T-cell (primary cell): ENCODE data around the gene PSMD14. TPM values are rescaled to one million over a fixed set of nuclear protein-coding genes. Genes with fewer than 3 reads are reported as not detected.
A peak's percentile ranks its signal among the peaks of the same experiment; 100 is the strongest.

ENCODE experiments used
- ATAC-seq, 4 experiments: fragments of 200-7000 bp in 3 of 4; fragments of 150-1000 bp in 1 of 4; cut with Tn5 transposase; replicated peaks in 1 of 4; 1 replicate in 3 of 4; 2 replicates in 1 of 4; pipeline ENCODE4 v1.10.0; 2021; ENCODE audit warnings: moderate library complexity in 3 of 4, mild to moderate bottlenecking in 2 of 4, moderate number of reproducible peaks in 1 of 4
- CTCF ChIA-PET, 2 donors: fragments of 300-600 bp; sonication (Branson Sonifier 250); formaldehyde crosslinking; loops; one replicate each; lab custom pipeline; 2022; ENCODE audit warnings: antibody characterized with exemption in 2 of 2; lab: Charles Lee
- POLR2A ChIA-PET, 2 donors: fragments of 300-600 bp; sonication (Branson Sonifier 250); formaldehyde crosslinking; loops; one replicate each; lab custom pipeline; 2022; ENCODE audit warnings: antibody characterized with exemption in 2 of 2; lab: Charles Lee
- DNase-seq, 35 experiments: peaks; one replicate each; pipeline versions ENCODE4 v3.0.0 to v3.0.0-alpha.2; 2013 to 2023
- H3K27ac ChIP-seq: one replicate; pipeline ENCODE4 v1.5.1; 2013; ENCODE audit warnings: low read length
- H3K27me3 ChIP-seq, 2 experiments: replicated peaks in 1 of 2; 1 replicate in 1 of 2; 2 replicates in 1 of 2; pipeline versions ENCODE4 v1.6.1 to v1.7.0; 2013; ENCODE audit warnings: low read length in 1 of 2, mixed read lengths in 1 of 2; ENCODE audit not compliant: control insufficient read depth in 2 of 2, insufficient read depth in 2 of 2; ENCODE audit errors: extremely low read depth in 1 of 2
- H3K36me3 ChIP-seq, 2 donors: 1 replicate in 1 of 2; 2 replicates in 1 of 2; pipeline versions ENCODE4 v1.6.1 to v1.7.0; 2013; ENCODE audit warnings: low read length in 1 of 2; ENCODE audit not compliant: control insufficient read depth in 2 of 2, insufficient read depth in 1 of 2; ENCODE audit errors: extremely low read depth in 1 of 2
- H3K4me1 ChIP-seq, 2 experiments: 1 replicate in 1 of 2; 2 replicates in 1 of 2; pipeline versions ENCODE4 v1.6.1 to v1.7.0; 2013; ENCODE audit warnings: low read length in 2 of 2, mixed read lengths in 1 of 2; ENCODE audit not compliant: insufficient read depth in 2 of 2, control insufficient read depth in 1 of 2; ENCODE audit errors: extremely low read depth in 1 of 2
- H3K4me3 ChIP-seq, 2 donors: 1 replicate in 1 of 2; 2 replicates in 1 of 2; pipeline versions ENCODE4 v1.5.1 to v1.7.0; 2013; ENCODE audit warnings: mild to moderate bottlenecking in 2 of 2, low read length in 1 of 2, moderate library complexity in 1 of 2; ENCODE audit not compliant: control insufficient read depth in 1 of 2; ENCODE audit errors: extremely low read depth in 1 of 2
- H3K9me3 ChIP-seq: 2 replicates; pipeline ENCODE4 v1.7.0; 2013
- H3K27ac Mint-ChIP-seq, 2 donors: one replicate each; pipeline ENCODE4 v1.8.0; 2020 to 2021; ENCODE audit warnings: mild to moderate bottlenecking in 2 of 2, mixed read lengths in 2 of 2
- H3K27me3 Mint-ChIP-seq, 2 donors: one replicate each; pipeline ENCODE4 v1.8.0; 2021 to 2022; ENCODE audit warnings: mixed read lengths in 2 of 2
- H3K36me3 Mint-ChIP-seq: one replicate; pipeline ENCODE4 v1.8.0; 2021; ENCODE audit warnings: mixed read lengths
- H3K4me1 Mint-ChIP-seq, 3 donors: one replicate each; pipeline ENCODE4 v1.8.0; 2020 to 2022; ENCODE audit warnings: mixed read lengths in 3 of 3, mild to moderate bottlenecking in 1 of 3
- H3K4me3 Mint-ChIP-seq, 3 donors: one replicate each; pipeline ENCODE4 v1.8.0; 2020 to 2022; ENCODE audit warnings: mild to moderate bottlenecking in 3 of 3, mixed read lengths in 3 of 3, moderate library complexity in 3 of 3
- H3K9me3 Mint-ChIP-seq, 3 donors: one replicate each; pipeline ENCODE4 v1.8.0; 2020 to 2022; ENCODE audit warnings: mixed read lengths in 3 of 3
- WGBS: methylation state at CpG from one replicate; pipeline ENCODE4 v1.1.5; 2013; ENCODE audit warnings: missing lambda C conversion rate; ENCODE audit not compliant: insufficient coverage; 5-methylcytosine and 5-hydroxymethylcytosine counted together
- total RNA-seq, 35 experiments: library from RNA in 6 of 35; stranded (reverse) in 6 of 35; fragments of 120-200 nt in 1 of 35; gene quantifications; one replicate each; pipeline versions ENCODE4 v1.2.1 to v1.2.4 and lab custom pipeline; 2013 to 2026

PSMD14 gene
- total RNA-seq, 5 donors from 2014 or later (not counting 1 experiment from before 2014, with no cell fraction given) = 18.7 to 24.9 (median 21.2) TPM

GRCh38 chr2:161374446-161374845 is 66.2 kb downstream of the PSMD14 start:
- ATAC-seq (no peak), DNase-seq (no peak)
- Mint-ChIP-seq H3K36me3 (peaks cover 31% of the 10 kb centered on the region), H3K4me3 (no peak overlapping the region), H3K27ac (no peak overlapping the region), H3K4me1 (no peaks in the 10 kb centered on the region), H3K9me3 (no peaks in the 10 kb centered on the region), H3K27me3 (no peaks in the 10 kb centered on the region)
- H3K27ac ChIP-seq = no peak overlapping the region
- peaks cover 0 to 8% of the 10 kb centered on the region in 2 donors for H3K36me3 ChIP-seq
- ChIA-PET CTCF (no interaction called here), POLR2A (no interaction called here)
- H3K9me3 ChIP-seq = no peaks in the 10 kb centered on the region
- H3K4me1 ChIP-seq = no peaks in the 10 kb centered on the region
- H3K4me3 ChIP-seq = no peak overlapping the region
- no CpG with 5 or more reads among the region's 1 CpG for WGBS
- no peaks in the 10 kb centered on the region for H3K27me3 ChIP-seq

GRCh38 chr2:161379740-161380139 is 71.5 kb downstream of the PSMD14 start:
- no peak overlapping the region for H3K27ac Mint-ChIP-seq
- Histone ChIP-seq H3K4me3 (no peak overlapping the region), H3K4me1 (peaks cover 0 to 2% of the 10 kb centered on the region in 2 experiments), H3K27ac (no peak overlapping the region), H3K36me3 (peaks cover 0 to 8% of the 10 kb centered on the region in 2 donors), H3K9me3 (no peaks in the 10 kb centered on the region), H3K27me3 (no peaks in the 10 kb centered on the region)
- peaks cover 22% of the 10 kb centered on the region for H3K36me3 Mint-ChIP-seq
- DNase-seq = no peak
- H3K27me3 Mint-ChIP-seq = no peaks in the 10 kb centered on the region
- ChIA-PET POLR2A (no interaction called here), CTCF (no interaction called here)
- H3K9me3 Mint-ChIP-seq = no peaks in the 10 kb centered on the region
- no CpG with 5 or more reads among the region's 2 CpGs for WGBS
- H3K4me1 Mint-ChIP-seq = peaks cover 7 to 11% (median 8%) of the 10 kb centered on the region in 3 donors
- no peak overlapping the region for H3K4me3 Mint-ChIP-seq
- ATAC-seq = no peak

DNA sequence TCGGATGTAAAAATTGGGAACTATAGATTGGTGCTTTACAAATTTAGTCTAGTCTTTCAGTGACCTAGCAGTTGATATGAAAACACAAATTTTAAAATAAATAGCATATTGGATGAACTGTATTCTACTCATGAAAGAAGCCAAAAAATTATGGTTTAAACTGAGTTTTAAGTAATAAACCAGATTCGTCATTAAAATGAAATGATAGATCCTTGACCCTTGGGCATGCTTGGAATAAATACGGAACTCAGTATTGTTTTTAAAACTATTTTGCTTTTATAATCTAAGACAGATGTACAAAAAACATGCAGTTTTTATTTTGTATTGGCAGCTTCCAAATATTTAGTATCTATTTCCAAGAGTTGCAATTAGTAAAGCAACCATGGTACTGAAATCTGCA is 73.3 kb downstream of the PSMD14 start:
- Histone ChIP-seq H3K36me3 (peaks cover 0 to 8% of the 10 kb centered on the region in 2 donors), H3K27me3 (no peaks in the 10 kb centered on the region), H3K27ac (no peak overlapping the region), H3K9me3 (no peaks in the 10 kb centered on the region), H3K4me1 (peaks cover 0 to 8% of the 10 kb centered on the region in 2 experiments), H3K4me3 (no peak overlapping the region)
- no CpG with 5 or more reads among the region's 3 CpGs for WGBS
- H3K36me3 Mint-ChIP-seq = peaks cover 23% of the 10 kb centered on the region
- H3K27me3 Mint-ChIP-seq = no peaks in the 10 kb centered on the region
- CTCF ChIA-PET = interaction anchor here in 1 of 2 donors (0.5 kb wide), 1 partner anchor 747 kb away, joined by 3 read pairs; no protein-coding TSS in a partner anchor
- H3K4me3 Mint-ChIP-seq = no peak overlapping the region
- no peaks in the 10 kb centered on the region for H3K9me3 Mint-ChIP-seq
- ATAC-seq = no peak
- POLR2A ChIA-PET = no interaction called here
- no peak overlapping the region for H3K27ac Mint-ChIP-seq
- DNase-seq = no peak
- H3K4me1 Mint-ChIP-seq = peaks cover 12 to 15% (median 13%) of the 10 kb centered on the region in 3 donors

- DNase-seq (no peak), ATAC-seq (no peak)
- H3K27ac Mint-ChIP-seq = no peak overlapping the region
- no peaks in the 10 kb centered on the region for H3K27me3 Mint-ChIP-seq
- Histone ChIP-seq H3K27ac (no peak overlapping the region), H3K36me3 (peaks cover 0 to 7% of the 10 kb centered on the region in 2 donors), H3K9me3 (no peaks in the 10 kb centered on the region), H3K27me3 (no peaks in the 10 kb centered on the region), H3K4me3 (no peak overlapping the region), H3K4me1 (peaks cover 0 to 8% of the 10 kb centered on the region in 2 experiments)
- H3K36me3 Mint-ChIP-seq = peaks cover 26% of the 10 kb centered on the region
- no peak overlapping the region for H3K4me3 Mint-ChIP-seq
- ChIA-PET CTCF (no interaction called here), POLR2A (no interaction called here)
- WGBS = no CpG with 5 or more reads among the region's 4 CpGs
- H3K9me3 Mint-ChIP-seq = no peaks in the 10 kb centered on the region
- H3K4me1 Mint-ChIP-seq = peaks cover 12 to 15% (median 13%) of the 10 kb centered on the region in 3 donors
Observed at GRCh38 chr2:161382747-161383146, 74.5 kb downstream of the PSMD14 start.

- H3K4me1 Mint-ChIP-seq = peaks cover 12 to 15% (median 13%) of the 10 kb centered on the region in 3 donors
- no peak overlapping the region for H3K27ac Mint-ChIP-seq
- POLR2A ChIA-PET = no interaction called here
- no peak overlapping the region for H3K4me3 Mint-ChIP-seq
- ATAC-seq (peak; percentile 42 to 96 (median 64)), DNase-seq (peak in 11 of 35 experiments; percentile 1 to 48 (median 13))
- Histone ChIP-seq H3K27me3 (no peaks in the 10 kb centered on the region), H3K36me3 (peaks cover 0 to 2% of the 10 kb centered on the region in 2 donors), H3K4me1 (peaks cover 0 to 8% of the 10 kb centered on the region in 2 experiments), H3K4me3 (no peak overlapping the region), H3K27ac (no peak overlapping the region), H3K9me3 (no peaks in the 10 kb centered on the region)
- H3K36me3 Mint-ChIP-seq = peaks cover 30% of the 10 kb centered on the region
- no peaks in the 10 kb centered on the region for H3K27me3 Mint-ChIP-seq
- no peaks in the 10 kb centered on the region for H3K9me3 Mint-ChIP-seq
- CTCF ChIA-PET = interaction anchor here in 1 of 2 donors (0.6 to 1.1 kb wide), 2 partner anchors 55 to 428 kb away, joined by 3 to 5 read pairs; no protein-coding TSS in a partner anchor
Observed at GRCh38 chr2:161384864-161385263, 76.6 kb downstream of the PSMD14 start.

GRCh38 chr2:161386228-161386824 is 78.1 kb downstream of the PSMD14 start:
- CTCF ChIA-PET = no interaction called here
- Histone ChIP-seq H3K27me3 (no peaks in the 10 kb centered on the region), H3K9me3 (no peaks in the 10 kb centered on the region), H3K27ac (no peak overlapping the region), H3K36me3 (no peaks in the 10 kb centered on the region), H3K4me1 (peaks cover 0 to 8% of the 10 kb centered on the region in 2 experiments), H3K4me3 (no peak overlapping the region)
- Mint-ChIP-seq H3K9me3 (no peaks in the 10 kb centered on the region), H3K4me1 (peaks cover 12 to 15% (median 13%) of the 10 kb centered on the region in 3 donors), H3K36me3 (peaks cover 32% of the 10 kb centered on the region), H3K27me3 (no peaks in the 10 kb centered on the region), H3K27ac (no peak overlapping the region), H3K4me3 (no peak overlapping the region)
- DNase-seq (no peak), ATAC-seq (no peak)
- POLR2A ChIA-PET = interaction anchor here in 1 of 2 donors (0.6 kb wide), 1 partner anchor 1063 kb away, joined by 3 read pairs; no protein-coding TSS in a partner anchor
- WGBS = 100% methylated on average over 1 of the region's 2 CpGs
